Endothelial cell (in vitro differentiated cells): ENCODE data around the gene LPCAT1. TPM values are rescaled to one million over a fixed set of nuclear protein-coding genes. Genes with fewer than 3 reads are reported as not detected.

Experiments
- DNase-seq: peaks from one replicate; pipeline ENCODE4 v3.0.0; 2021; ENCODE audit warnings: low spot score
- H3K27ac Mint-ChIP-seq: one replicate; pipeline ENCODE4 v1.8.0; 2021; ENCODE audit warnings: mixed read lengths, inconsistent platforms; ENCODE audit not compliant: unreplicated experiment
- H3K27me3 Mint-ChIP-seq: one replicate; pipeline ENCODE4 v1.8.0; 2021; ENCODE audit warnings: mild to moderate bottlenecking, moderate library complexity, mixed read lengths, inconsistent platforms; ENCODE audit not compliant: unreplicated experiment
- H3K36me3 Mint-ChIP-seq: one replicate; pipeline ENCODE4 v1.8.0; 2021; ENCODE audit warnings: mild to moderate bottlenecking, low read depth, mixed read lengths, inconsistent platforms; ENCODE audit not compliant: unreplicated experiment
- H3K4me1 Mint-ChIP-seq: one replicate; pipeline ENCODE4 v1.8.0; 2021; ENCODE audit warnings: mild to moderate bottlenecking, mixed read lengths, inconsistent platforms; ENCODE audit not compliant: unreplicated experiment
- H3K4me3 Mint-ChIP-seq: one replicate; pipeline ENCODE4 v1.8.0; 2021; ENCODE audit warnings: mild to moderate bottlenecking, mixed read lengths, inconsistent platforms; ENCODE audit not compliant: unreplicated experiment
- H3K9me3 Mint-ChIP-seq: one replicate; pipeline ENCODE4 v1.8.0; 2021; ENCODE audit warnings: mixed read lengths, inconsistent platforms; ENCODE audit not compliant: unreplicated experiment
- total RNA-seq: library from RNA; stranded (reverse); fragmentation: NEBNext Ultra II Directional; extraction: Animal tissue kit (Norgen Biotek cat#: 25700); gene quantifications from one replicate; pipeline ENCODE4 v1.2.1, GENCODE V29; 2021; ENCODE audit not compliant: unreplicated experiment
- TF ChIP-seq, protein P1 (sequence below): fragments of 200-600 bp; sonication (generic); IDR thresholded peaks from one replicate; pipeline ENCODE4 v1.5.0; 2021; ENCODE audit warnings: antibody characterized with exemption; ENCODE audit not compliant: unreplicated experiment

The LPCAT1 gene
- total RNA-seq, 1 donor from 2014 or later = 81.3 TPM

- peaks cover 7% of the 10 kb centered on the region for H3K4me1 Mint-ChIP-seq
- peaks cover 34% of the 10 kb centered on the region for H3K36me3 Mint-ChIP-seq
- no peak for DNase-seq
These were observed 28.2 kb downstream of the LPCAT1 start for GRCh38 chr5:1495525-1495897.

GRCh38 chr5:1494780-1495524, 28.8 kb downstream of the LPCAT1 start:
- Mint-ChIP-seq H3K27ac (no peak overlapping the region), H3K9me3 (no peaks in the 10 kb centered on the region), H3K4me1 (peaks cover 7% of the 10 kb centered on the region), H3K27me3 (no peaks in the 10 kb centered on the region), H3K4me3 (no peak overlapping the region), H3K36me3 (peaks cover 34% of the 10 kb centered on the region)
- TF ChIP-seq, protein P1, sequence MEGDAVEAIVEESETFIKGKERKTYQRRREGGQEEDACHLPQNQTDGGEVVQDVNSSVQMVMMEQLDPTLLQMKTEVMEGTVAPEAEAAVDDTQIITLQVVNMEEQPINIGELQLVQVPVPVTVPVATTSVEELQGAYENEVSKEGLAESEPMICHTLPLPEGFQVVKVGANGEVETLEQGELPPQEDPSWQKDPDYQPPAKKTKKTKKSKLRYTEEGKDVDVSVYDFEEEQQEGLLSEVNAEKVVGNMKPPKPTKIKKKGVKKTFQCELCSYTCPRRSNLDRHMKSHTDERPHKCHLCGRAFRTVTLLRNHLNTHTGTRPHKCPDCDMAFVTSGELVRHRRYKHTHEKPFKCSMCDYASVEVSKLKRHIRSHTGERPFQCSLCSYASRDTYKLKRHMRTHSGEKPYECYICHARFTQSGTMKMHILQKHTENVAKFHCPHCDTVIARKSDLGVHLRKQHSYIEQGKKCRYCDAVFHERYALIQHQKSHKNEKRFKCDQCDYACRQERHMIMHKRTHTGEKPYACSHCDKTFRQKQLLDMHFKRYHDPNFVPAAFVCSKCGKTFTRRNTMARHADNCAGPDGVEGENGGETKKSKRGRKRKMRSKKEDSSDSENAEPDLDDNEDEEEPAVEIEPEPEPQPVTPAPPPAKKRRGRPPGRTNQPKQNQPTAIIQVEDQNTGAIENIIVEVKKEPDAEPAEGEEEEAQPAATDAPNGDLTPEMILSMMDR = no peak
- DNase-seq = no peak

More at GRCh38 chr5:1495525-1495897, 28.2 kb downstream of the LPCAT1 start:
- Mint-ChIP-seq H3K4me3 (no peak overlapping the region), H3K9me3 (no peaks in the 10 kb centered on the region), H3K27ac (no peak overlapping the region), H3K27me3 (no peaks in the 10 kb centered on the region)
- TF ChIP-seq, protein P1 = no peak

GRCh38 chr5:1493941-1494340, 29.8 kb downstream of the LPCAT1 start:
- H3K36me3 Mint-ChIP-seq = peaks cover 38% of the 10 kb centered on the region

DNA sequence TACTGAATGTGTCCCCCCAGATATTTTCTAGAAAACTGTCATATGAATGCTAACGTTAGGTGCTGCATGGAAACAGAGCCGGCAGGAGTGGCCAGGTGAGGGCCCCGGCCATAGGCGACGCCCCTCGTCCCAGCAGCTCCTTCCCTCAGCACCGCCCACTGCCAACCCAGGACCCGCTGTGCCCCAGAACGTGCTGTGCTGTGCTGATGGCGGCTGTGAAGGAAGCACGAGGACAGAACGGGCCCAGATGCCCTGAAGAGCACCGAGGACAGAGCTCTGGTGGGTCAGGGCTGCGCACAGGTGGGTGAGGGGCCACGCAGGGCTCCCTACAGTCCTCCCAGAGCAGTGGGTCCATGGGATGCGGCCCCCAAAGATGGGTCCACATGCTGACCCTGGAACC, 30.3 kb downstream of the LPCAT1 start:
- TF ChIP-seq, protein P1 = no peak
- H3K4me1 Mint-ChIP-seq = peaks cover 7% of the 10 kb centered on the region
- H3K27me3 Mint-ChIP-seq = no peaks in the 10 kb centered on the region

More at GRCh38 chr5:1493941-1494340, 29.8 kb downstream of the LPCAT1 start:
- TF ChIP-seq, protein P1 = no peak
- no peak overlapping the region for H3K27ac Mint-ChIP-seq
- H3K27me3 Mint-ChIP-seq = no peaks in the 10 kb centered on the region
- H3K9me3 Mint-ChIP-seq = no peaks in the 10 kb centered on the region
- peaks cover 7% of the 10 kb centered on the region for H3K4me1 Mint-ChIP-seq
- H3K4me3 Mint-ChIP-seq = no peak overlapping the region
- no peak for DNase-seq

DNA sequence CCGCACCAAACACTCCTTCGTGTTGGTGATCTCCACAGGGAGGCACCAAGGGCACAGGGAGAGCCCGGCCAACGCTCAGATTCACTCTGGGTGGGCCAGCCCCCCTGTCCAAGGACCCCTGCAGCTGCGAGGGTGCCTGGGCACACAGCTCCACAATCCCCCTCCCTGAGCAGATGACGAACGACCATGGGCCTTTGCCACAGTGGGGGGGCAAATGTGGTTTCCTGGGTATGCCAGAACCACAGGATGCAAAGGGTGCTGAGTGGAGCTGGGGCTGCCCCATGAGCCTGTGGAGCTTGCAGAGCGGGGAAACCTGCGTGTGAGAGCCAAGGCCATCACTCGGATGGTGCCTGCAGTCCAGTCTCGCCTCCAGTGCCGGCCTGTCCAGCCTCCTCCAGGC, 31.0 kb downstream of the LPCAT1 start:
- no peak overlapping the region for H3K4me3 Mint-ChIP-seq
- no peak for DNase-seq
- no peaks in the 10 kb centered on the region for H3K9me3 Mint-ChIP-seq
- TF ChIP-seq, protein P1 = no peak
- no peaks in the 10 kb centered on the region for H3K27me3 Mint-ChIP-seq
- H3K27ac Mint-ChIP-seq = no peak overlapping the region
- H3K4me1 Mint-ChIP-seq = peaks cover 7% of the 10 kb centered on the region
- peaks cover 46% of the 10 kb centered on the region for H3K36me3 Mint-ChIP-seq

More for the DNA sequence above, 30.3 kb downstream of the LPCAT1 start:
- H3K36me3 Mint-ChIP-seq = peaks cover 40% of the 10 kb centered on the region
- H3K4me3 Mint-ChIP-seq = no peak overlapping the region
- H3K27ac Mint-ChIP-seq = no peak overlapping the region
- DNase-seq = no peak
- H3K9me3 Mint-ChIP-seq = no peaks in the 10 kb centered on the region
